Stimulated activated naive CD8-positive, alpha-beta T cell treated with anti-CD3 and anti-CD28 coated beads, Interleukin-15, amount 100 ng/mL, for 72 hours (primary cell): ENCODE measurements around the gene QKI.
"Not testable (repeated sequence)": the region's sequence is repeated elsewhere in the genome, so short reads cannot be mapped to it uniquely, and the experiment has no call there.

Experiments
- ATAC-seq: fragments of 150-1000 bp; cut with Tn5 transposase; 2 replicates; pipeline ENCODE4 v1.10.0; 2021; ENCODE audit warnings: mild to moderate bottlenecking, moderate library complexity
- DNase-seq, 2 donors: peaks; one replicate each; pipeline ENCODE4 v3.0.0; 2021 to 2022
- H3K27ac Mint-ChIP-seq, 2 donors: one replicate each; pipeline ENCODE4 v1.8.0; 2022; ENCODE audit warnings: mild to moderate bottlenecking in 2 of 2, mixed read lengths in 2 of 2, moderate library complexity in 2 of 2
- H3K27me3 Mint-ChIP-seq: one replicate; pipeline ENCODE4 v1.8.0; 2022; ENCODE audit warnings: mixed read lengths
- H3K4me1 Mint-ChIP-seq: one replicate; pipeline ENCODE4 v1.8.0; 2022; ENCODE audit warnings: mild to moderate bottlenecking, mixed read lengths
- H3K4me3 Mint-ChIP-seq, 2 donors: one replicate each; pipeline ENCODE4 v1.8.0; 2022; ENCODE audit warnings: mild to moderate bottlenecking in 2 of 2, mixed read lengths in 2 of 2, moderate library complexity in 1 of 2
- H3K9me3 Mint-ChIP-seq, 2 donors: one replicate each; pipeline ENCODE4 v1.8.0; 2022; ENCODE audit warnings: mixed read lengths in 2 of 2

The QKI gene

GRCh38 chr6:163384510-163384909 lies 30.0 kb upstream of the QKI start:
- ATAC-seq (no peak), DNase-seq (no peak)
- Mint-ChIP-seq H3K27me3 (no peaks in the 10 kb centered on the region), H3K9me3 (peaks cover 0 to 7% of the 10 kb centered on the region in 2 donors), H3K4me3 (no peak overlapping the region), H3K4me1 (no peaks in the 10 kb centered on the region), H3K27ac (no peak overlapping the region)

DNA sequence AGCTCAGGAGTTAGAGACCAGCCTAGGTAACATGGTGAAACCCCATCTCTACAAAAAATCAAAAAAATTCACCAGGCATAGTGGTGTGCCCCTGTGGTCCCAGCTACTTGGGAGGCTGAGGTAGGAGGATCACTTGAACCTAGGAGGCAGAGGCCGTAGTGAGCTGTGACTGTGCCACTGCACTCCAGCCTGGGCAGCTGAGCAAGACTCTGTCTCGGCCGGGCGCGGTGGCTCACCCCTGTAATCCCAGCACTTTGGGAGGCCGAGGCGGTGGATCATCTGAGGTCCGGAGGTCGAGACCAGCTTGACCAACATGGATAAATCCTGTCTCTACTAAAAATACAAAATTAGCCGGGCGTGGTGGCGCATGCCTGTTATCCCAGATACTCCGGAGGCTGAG lies 29.0 kb upstream of the QKI start:
- H3K27ac Mint-ChIP-seq, H3K4me3 Mint-ChIP-seq: not testable (repeated sequence)

DNA sequence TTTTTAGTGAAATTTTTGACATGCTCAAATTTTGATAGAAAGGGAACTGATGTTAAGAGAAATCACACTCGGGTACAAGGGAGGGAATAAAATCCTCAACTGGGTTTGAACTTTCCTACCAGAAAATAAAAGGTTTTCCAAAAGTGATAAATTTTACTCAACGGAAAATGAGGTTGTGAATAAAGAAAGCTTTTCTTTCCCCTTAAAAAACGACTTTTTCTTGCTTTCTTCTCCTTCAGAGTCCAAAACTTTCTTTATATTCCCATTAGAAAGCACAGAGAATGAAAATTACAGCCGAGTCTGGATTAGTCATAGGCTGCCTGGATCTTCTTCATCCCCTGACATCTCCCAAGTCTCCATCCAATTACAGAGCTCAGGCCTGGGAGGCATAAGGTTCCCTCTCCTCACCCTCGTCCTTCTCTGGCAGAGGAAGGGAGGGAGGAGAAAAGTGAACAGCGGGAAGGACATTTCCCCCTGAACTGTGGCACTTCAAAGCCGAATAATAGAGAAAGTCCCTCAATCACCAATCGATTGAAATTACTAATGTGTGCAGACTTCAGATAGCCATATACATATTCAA lies 28.1 kb upstream of the QKI start:
- DNase-seq, result no peak
- ATAC-seq, result no peak
- peak overlapping the region in 1 of 2 donors; percentile 83 for H3K27ac Mint-ChIP-seq
- H3K9me3 Mint-ChIP-seq, result peaks cover 0 to 7% of the 10 kb centered on the region in 2 donors
- no peaks in the 10 kb centered on the region for H3K27me3 Mint-ChIP-seq
- H3K4me3 Mint-ChIP-seq, result no peak overlapping the region
- no peaks in the 10 kb centered on the region for H3K4me1 Mint-ChIP-seq

More for the DNA sequence above, 29.0 kb upstream of the QKI start:
- not testable (repeated sequence) for H3K27me3 Mint-ChIP-seq, H3K4me1 Mint-ChIP-seq, ATAC-seq, H3K9me3 Mint-ChIP-seq, DNase-seq

DNA sequence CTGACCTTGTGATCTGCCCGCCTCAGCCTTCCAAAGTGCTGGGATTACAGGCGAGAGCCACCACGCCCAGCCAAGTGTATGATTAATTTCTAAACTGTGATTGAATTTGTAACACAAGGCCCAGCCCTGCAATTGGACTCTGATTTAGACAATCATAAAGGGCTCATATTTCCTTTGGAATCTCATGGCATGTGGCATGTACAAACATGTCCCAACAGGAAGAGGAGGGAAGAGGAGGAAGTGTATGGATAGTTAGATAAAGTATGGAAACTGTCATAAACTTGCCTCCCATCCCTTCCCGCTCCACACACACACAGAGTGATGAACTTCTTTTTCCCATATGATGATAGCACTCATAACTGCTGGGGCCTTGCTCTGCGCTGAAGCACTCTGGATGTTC lies 27.2 kb upstream of the QKI start:
- Mint-ChIP-seq H3K4me1 (no peaks in the 10 kb centered on the region), H3K27ac (no peak overlapping the region), H3K27me3 (no peaks in the 10 kb centered on the region), H3K9me3 (peaks cover 0 to 7% of the 10 kb centered on the region in 2 donors), H3K4me3 (no peak overlapping the region)
- ATAC-seq, result no peak
- DNase-seq, result no peak

DNA sequence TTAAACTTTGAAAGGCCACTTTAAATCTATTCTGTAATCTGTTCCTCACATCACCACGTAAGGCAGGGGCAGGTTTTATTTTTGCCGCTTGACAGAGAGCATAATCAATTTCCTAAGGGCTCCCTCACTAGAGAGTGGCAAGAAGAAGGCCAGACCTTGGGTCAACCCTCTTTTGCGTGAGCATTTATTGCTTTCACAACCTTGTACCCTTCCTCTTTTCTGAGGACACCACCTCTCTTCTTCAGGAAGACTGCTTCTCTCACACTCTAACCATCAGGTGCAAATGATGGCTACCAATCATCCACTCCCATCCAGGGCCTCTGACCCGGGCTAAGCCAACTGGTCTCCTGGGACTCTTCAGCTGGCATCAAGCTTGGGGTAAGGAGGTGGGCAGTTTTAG lies 25.2 kb upstream of the QKI start:
- no peak overlapping the region for H3K27ac Mint-ChIP-seq
- ATAC-seq, result no peak
- H3K9me3 Mint-ChIP-seq, result no peaks in the 10 kb centered on the region
- DNase-seq, result no peak
- H3K27me3 Mint-ChIP-seq, result no peaks in the 10 kb centered on the region
- no peak overlapping the region for H3K4me3 Mint-ChIP-seq
- H3K4me1 Mint-ChIP-seq, result no peaks in the 10 kb centered on the region

- ATAC-seq (no peak), DNase-seq (no peak)
- Mint-ChIP-seq H3K4me3 (no peak overlapping the region), H3K9me3 (no peaks in the 10 kb centered on the region), H3K27ac (no peak overlapping the region), H3K27me3 (peaks cover 9% of the 10 kb centered on the region), H3K4me1 (no peaks in the 10 kb centered on the region)
Observed at GRCh38 chr6:163390770-163391169, 23.7 kb upstream of the QKI start.

GRCh38 chr6:163391985-163392384 lies 22.5 kb upstream of the QKI start:
- Mint-ChIP-seq H3K4me1 (peaks cover 6% of the 10 kb centered on the region), H3K27ac (no peak overlapping the region), H3K9me3 (no peaks in the 10 kb centered on the region), H3K4me3 (no peak overlapping the region), H3K27me3 (peaks cover 21% of the 10 kb centered on the region)
- ATAC-seq, result no peak
- DNase-seq, result no peak

GRCh38 chr6:163392533-163392932 lies 22.0 kb upstream of the QKI start:
- H3K27me3 Mint-ChIP-seq, result peaks cover 27% of the 10 kb centered on the region
- H3K4me3 Mint-ChIP-seq, result no peak overlapping the region
- DNase-seq (no peak), ATAC-seq (no peak)
- H3K9me3 Mint-ChIP-seq, result no peaks in the 10 kb centered on the region
- no peak overlapping the region for H3K27ac Mint-ChIP-seq
- peaks cover 6% of the 10 kb centered on the region for H3K4me1 Mint-ChIP-seq

GRCh38 chr6:163393923-163394322 lies 20.6 kb upstream of the QKI start:
- no peak for ATAC-seq
- no peak overlapping the region for H3K4me3 Mint-ChIP-seq
- no peaks in the 10 kb centered on the region for H3K9me3 Mint-ChIP-seq
- no peak for DNase-seq
- peaks cover 6% of the 10 kb centered on the region for H3K4me1 Mint-ChIP-seq
- peaks cover 39% of the 10 kb centered on the region for H3K27me3 Mint-ChIP-seq
- no peak overlapping the region for H3K27ac Mint-ChIP-seq

- Mint-ChIP-seq H3K4me3 (no peak overlapping the region), H3K27me3 (peaks cover 47% of the 10 kb centered on the region), H3K27ac (no peak overlapping the region), H3K4me1 (peaks cover 6% of the 10 kb centered on the region), H3K9me3 (no peaks in the 10 kb centered on the region)
- no peak for DNase-seq
- no peak for ATAC-seq
Observed at GRCh38 chr6:163394659-163395058, 19.9 kb upstream of the QKI start.

GRCh38 chr6:163395122-163395830 lies 19.2 kb upstream of the QKI start:
- Mint-ChIP-seq H3K9me3 (no peaks in the 10 kb centered on the region), H3K27ac (no peak overlapping the region), H3K4me1 (peaks cover 6% of the 10 kb centered on the region), H3K4me3 (no peak overlapping the region), H3K27me3 (peaks cover 50% of the 10 kb centered on the region)
- DNase-seq, result no peak
- ATAC-seq, result no peak

DNA sequence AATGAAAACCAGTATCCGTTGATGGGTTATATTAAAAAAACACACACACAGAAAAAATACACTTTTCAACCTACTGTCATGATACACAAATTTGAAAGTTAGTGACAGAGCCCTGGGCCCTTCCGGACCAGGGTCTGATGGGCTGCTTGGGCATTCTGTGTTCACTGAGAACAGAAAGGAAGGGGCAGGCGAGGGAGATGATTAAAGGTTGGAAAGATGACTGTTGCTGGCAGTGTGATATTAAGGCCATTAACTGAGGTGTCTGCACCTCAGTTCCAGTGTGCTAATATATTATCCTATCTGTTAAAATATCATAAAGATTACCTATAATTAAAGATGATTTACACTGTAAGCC lies 18.7 kb upstream of the QKI start:
- Mint-ChIP-seq H3K4me1 (peaks cover 6% of the 10 kb centered on the region), H3K9me3 (no peaks in the 10 kb centered on the region), H3K27ac (no peak overlapping the region), H3K4me3 (no peak overlapping the region), H3K27me3 (peaks cover 53% of the 10 kb centered on the region)
- no peak for ATAC-seq
- no peak for DNase-seq

- Mint-ChIP-seq H3K27me3 (peaks cover 53% of the 10 kb centered on the region), H3K4me3 (no peak overlapping the region), H3K27ac (no peak overlapping the region), H3K4me1 (peaks cover 6% of the 10 kb centered on the region), H3K9me3 (no peaks in the 10 kb centered on the region)
- ATAC-seq (no peak), DNase-seq (no peak)
Observed at GRCh38 chr6:163397326-163397725, 17.2 kb upstream of the QKI start.

DNA sequence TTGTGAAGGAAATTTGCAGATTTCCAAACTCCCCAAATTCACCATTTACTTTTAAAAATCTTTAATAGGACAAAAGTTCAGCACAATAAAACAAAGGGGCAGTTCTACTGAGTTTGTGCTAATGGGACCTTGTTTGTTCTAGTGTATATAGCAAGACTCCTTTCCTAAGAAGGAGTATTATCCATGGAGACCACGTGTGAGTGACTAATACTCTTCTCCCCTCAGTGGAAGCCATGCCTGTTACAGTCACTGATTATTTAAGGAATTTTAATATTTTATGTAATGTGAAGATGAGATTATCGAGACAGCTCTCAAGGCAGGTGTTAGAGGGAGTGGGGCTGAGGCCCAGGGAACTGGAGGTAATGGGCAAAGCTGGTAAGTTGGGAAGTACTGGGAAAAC lies 16.4 kb upstream of the QKI start:
- no peak for DNase-seq
- Mint-ChIP-seq H3K27ac (no peak overlapping the region), H3K27me3 (peaks cover 53% of the 10 kb centered on the region), H3K4me1 (peaks cover 6% of the 10 kb centered on the region), H3K9me3 (no peaks in the 10 kb centered on the region), H3K4me3 (no peak overlapping the region)
- no peak for ATAC-seq

DNA sequence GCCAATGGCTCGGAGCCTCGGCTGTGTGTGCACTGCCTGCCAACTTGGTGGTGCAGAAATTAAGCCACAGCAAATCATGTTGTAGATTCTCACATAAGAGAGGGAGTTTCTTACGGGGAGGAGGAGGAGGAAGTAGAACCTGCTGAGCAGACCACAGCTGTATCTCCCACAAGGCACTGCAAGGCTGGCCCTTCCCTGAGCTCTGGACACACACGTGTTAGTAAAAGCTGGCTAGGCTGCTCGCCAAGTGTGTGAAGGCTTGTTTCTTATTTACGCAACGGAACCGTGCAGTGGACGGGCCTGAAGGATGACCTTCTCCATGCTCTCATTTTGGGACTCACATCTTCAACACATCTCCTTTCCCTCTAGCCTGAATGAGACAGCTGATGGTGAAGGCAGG lies 15.7 kb upstream of the QKI start:
- H3K4me1 Mint-ChIP-seq, result peaks cover 6% of the 10 kb centered on the region
- no peak overlapping the region for H3K27ac Mint-ChIP-seq
- H3K4me3 Mint-ChIP-seq, result no peak overlapping the region
- H3K9me3 Mint-ChIP-seq, result no peaks in the 10 kb centered on the region
- peaks cover 53% of the 10 kb centered on the region for H3K27me3 Mint-ChIP-seq
- DNase-seq, result no peak
- ATAC-seq, result no peak

DNA sequence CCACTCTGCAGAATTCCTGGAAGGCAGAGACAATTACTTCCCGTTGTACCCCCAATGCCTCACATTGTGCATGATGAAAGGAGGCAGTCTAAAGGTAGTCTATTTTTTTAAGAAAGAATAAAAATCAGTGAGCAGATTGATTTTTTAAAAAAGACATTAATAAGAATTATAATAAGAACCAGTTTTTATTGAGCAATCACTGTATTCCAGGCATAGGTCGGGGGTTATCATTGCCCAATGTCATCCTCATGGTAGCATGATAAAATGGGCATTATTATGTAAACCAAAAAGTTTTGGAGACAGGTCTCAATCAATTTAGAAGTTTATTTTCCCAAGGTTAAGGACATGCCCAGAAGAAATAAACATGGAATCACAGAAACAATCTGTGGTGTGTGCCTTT lies 14.0 kb upstream of the QKI start:
- Mint-ChIP-seq H3K9me3 (no peaks in the 10 kb centered on the region), H3K27ac (no peak overlapping the region), H3K27me3 (peaks cover 46% of the 10 kb centered on the region), H3K4me1 (peaks cover 7% of the 10 kb centered on the region), H3K4me3 (no peak overlapping the region)
- no peak for ATAC-seq
- no peak for DNase-seq
